Osteoblast (primary cell): ENCODE data around the gene CHDH. TPM values are rescaled to one million over a fixed set of nuclear protein-coding genes. Genes with fewer than 3 reads are reported as not detected.

Source experiments
- DNase-seq: peaks from one replicate; pipeline ENCODE4 v3.0.0; 2011; ENCODE audit warnings: low spot score, mixed read lengths; ENCODE audit not compliant: insufficient read length; ENCODE audit errors: missing footprints
- H2AFZ ChIP-seq: 2 replicates; pipeline ENCODE4 v1.6.0; 2011; ENCODE audit warnings: mild to moderate bottlenecking, low read length
- H3K27ac ChIP-seq: 2 replicates; pipeline ENCODE4 v1.5.1; 2011; ENCODE audit warnings: mild to moderate bottlenecking, low read depth, low read length, moderate library complexity
- H3K27me3 ChIP-seq: 2 replicates; pipeline ENCODE4 v1.6.0; 2012; ENCODE audit warnings: mild to moderate bottlenecking, control low read depth, inconsistent platforms, low read length, moderate library complexity; ENCODE audit not compliant: insufficient read depth
- H3K36me3 ChIP-seq: 2 replicates; pipeline ENCODE4 v1.5.1; 2011; ENCODE audit warnings: mild to moderate bottlenecking, low read length, control low read depth, moderate library complexity; ENCODE audit not compliant: insufficient read depth
- H3K4me1 ChIP-seq: 2 replicates; pipeline ENCODE4 v1.5.1; 2011; ENCODE audit warnings: mild to moderate bottlenecking, low read length, control low read depth, moderate library complexity; ENCODE audit not compliant: insufficient read depth
- H3K4me2 ChIP-seq: 2 replicates; pipeline ENCODE4 v1.6.0; 2011; ENCODE audit warnings: mild to moderate bottlenecking, low read length; ENCODE audit not compliant: insufficient read depth
- H3K4me3 ChIP-seq: fragments of 200-600 bp; sonication (generic); 3 replicates; pipeline ENCODE4 v1.5.1; 2012; ENCODE audit warnings: mild to moderate bottlenecking, low read length, inconsistent platforms; ENCODE audit not compliant: insufficient read depth
- H3K79me2 ChIP-seq: 2 replicates; pipeline ENCODE4 v1.6.0; 2012; ENCODE audit warnings: mild to moderate bottlenecking, low read length, control low read depth, inconsistent platforms; ENCODE audit not compliant: insufficient read depth
- H3K9me3 ChIP-seq: 2 replicates; pipeline ENCODE4 v1.5.1; 2011; ENCODE audit warnings: low read depth, low read length, control low read depth
- H4K20me1 ChIP-seq: 2 replicates; pipeline ENCODE4 v1.6.0; 2012; ENCODE audit warnings: mild to moderate bottlenecking, low read length, control low read depth; ENCODE audit not compliant: insufficient read depth
- CTCF ChIP-seq: IDR thresholded peaks from 2 replicates; pipeline ENCODE4 v1.5.1; 2011; ENCODE audit warnings: mild to moderate bottlenecking, low read depth, low read length, moderate library complexity; ENCODE audit errors: extremely low read depth
- total RNA-seq: library from RNA; depleted of rRNA; stranded (reverse); fragments of >200 nt; gene quantifications from 2 replicates; pipeline ENCODE4 v1.2.3, GENCODE V29; 2012

Gene CHDH
- total RNA-seq, 1 donor, result 0.72 TPM

- Histone ChIP-seq H3K27ac (no peak overlapping the region), H3K79me2 (no peaks in the 10 kb centered on the region), H4K20me1 (no peaks in the 10 kb centered on the region), H3K27me3 (no peaks in the 10 kb centered on the region), H3K9me3 (no peaks in the 10 kb centered on the region), H3K4me2 (no peak overlapping the region), H3K4me1 (no peaks in the 10 kb centered on the region), H2AFZ (no peak overlapping the region), H3K4me3 (no peak overlapping the region), H3K36me3 (no peaks in the 10 kb centered on the region)
- no peak for TF ChIP-seq CTCF
- DNase-seq, result no peak
These were observed 24.5 kb downstream of the CHDH start for GRCh38 chr3:53821631-53822121.

- Histone ChIP-seq H3K79me2 (no peaks in the 10 kb centered on the region), H3K27ac (no peak overlapping the region), H3K27me3 (no peaks in the 10 kb centered on the region), H3K4me1 (no peaks in the 10 kb centered on the region), H3K9me3 (no peaks in the 10 kb centered on the region), H3K36me3 (no peaks in the 10 kb centered on the region), H3K4me2 (no peak overlapping the region), H3K4me3 (no peak overlapping the region), H2AFZ (no peak overlapping the region), H4K20me1 (no peaks in the 10 kb centered on the region)
- no peak for DNase-seq
- TF ChIP-seq CTCF, result no peak
These were observed 25.3 kb downstream of the CHDH start for GRCh38 chr3:53820756-53821580.

- Histone ChIP-seq H3K4me2 (no peak overlapping the region), H3K9me3 (no peaks in the 10 kb centered on the region), H4K20me1 (no peaks in the 10 kb centered on the region), H3K79me2 (no peaks in the 10 kb centered on the region), H3K27me3 (peaks cover 3% of the 10 kb centered on the region), H3K4me3 (no peak overlapping the region), H3K4me1 (no peaks in the 10 kb centered on the region), H2AFZ (no peak overlapping the region), H3K36me3 (no peaks in the 10 kb centered on the region), H3K27ac (no peak overlapping the region)
- TF ChIP-seq CTCF, result no peak
- DNase-seq, result no peak
These were observed 26.1 kb downstream of the CHDH start for GRCh38 chr3:53820084-53820483.

- H2AFZ ChIP-seq, result no peak overlapping the region
- no peaks in the 10 kb centered on the region for H3K4me1 ChIP-seq
- no peaks in the 10 kb centered on the region for H4K20me1 ChIP-seq
- H3K27ac ChIP-seq, result no peak overlapping the region
- no peak overlapping the region for H3K4me3 ChIP-seq
- H3K27me3 ChIP-seq, result peaks cover 4% of the 10 kb centered on the region
- no peak for DNase-seq
- no peaks in the 10 kb centered on the region for H3K9me3 ChIP-seq
- no peaks in the 10 kb centered on the region for H3K36me3 ChIP-seq
- no peak overlapping the region for H3K4me2 ChIP-seq
- H3K79me2 ChIP-seq, result no peaks in the 10 kb centered on the region
- TF ChIP-seq CTCF, result no peak
These were observed 26.9 kb downstream of the CHDH start for GRCh38 chr3:53819163-53819868.
